ENCODE results near the gene PPIC. TPM values are rescaled to one million over a fixed set of nuclear protein-coding genes. Genes with fewer than 3 reads are reported as not detected.

The PPIC gene
- 26.3 and 33.9 TPM in 2 replicates for total RNA-seq

DNA sequence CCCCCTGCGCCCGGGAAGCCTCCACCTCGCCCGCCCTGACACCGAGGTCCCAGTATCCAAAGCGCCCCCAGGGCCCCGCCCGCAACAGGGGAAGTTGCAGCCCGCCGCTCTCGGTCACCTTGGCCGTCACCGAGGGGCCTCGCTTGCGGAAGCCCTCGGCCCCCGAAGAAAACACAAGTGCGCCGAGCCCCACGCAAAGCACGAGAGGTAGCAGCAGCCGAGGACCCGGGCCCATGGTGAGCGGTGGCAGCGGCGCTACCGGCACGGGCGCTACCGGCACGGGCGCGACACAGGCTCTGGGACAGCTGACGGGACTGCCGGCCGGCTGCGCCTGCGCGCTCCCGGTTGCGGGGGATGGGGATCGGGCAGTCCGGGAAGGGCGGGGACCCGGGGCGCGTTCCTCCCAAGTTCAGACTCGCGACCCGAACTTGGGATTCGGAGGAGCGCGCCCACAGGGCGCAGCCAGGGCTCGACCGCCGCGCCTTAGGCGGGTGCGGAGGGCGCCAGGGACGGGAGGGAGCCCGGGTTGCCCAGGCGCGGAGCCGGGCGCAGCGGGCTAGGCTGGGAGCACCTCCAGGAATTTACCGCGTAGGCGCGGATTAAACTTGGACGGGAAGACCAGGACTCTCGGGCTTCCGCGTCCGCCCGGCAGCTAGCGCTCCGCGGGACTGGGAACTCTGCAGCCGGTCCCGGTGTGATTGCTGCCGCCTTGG is at the start of gene PPIC:
Gene PPIC (minus strand): TSS at position 335 of the 713 bp plus-strand sequence. CDS start 100 bp downstream, at position 235.

Small RNA genes within 50 kb of the gene (small RNA-seq; reads per million reads assigned to genes)
- not detected for gene RN7SL689P
- not detected for gene RN7SL711P

Other genes starting within 250 kb of the PPIC start
- 13.2 and 13.3 TPM in 2 replicates for gene SNX24, start 191.1 kb downstream of the PPIC start, total RNA-seq
- gene PRDM6, start 52.5 kb upstream of the PPIC start, total RNA-seq = under 0.01 and 0.13 TPM in 2 replicates

All from thoracic aorta endothelial cell (primary cell).